ENCODE measurements around the gene MRPS33.

DNA sequence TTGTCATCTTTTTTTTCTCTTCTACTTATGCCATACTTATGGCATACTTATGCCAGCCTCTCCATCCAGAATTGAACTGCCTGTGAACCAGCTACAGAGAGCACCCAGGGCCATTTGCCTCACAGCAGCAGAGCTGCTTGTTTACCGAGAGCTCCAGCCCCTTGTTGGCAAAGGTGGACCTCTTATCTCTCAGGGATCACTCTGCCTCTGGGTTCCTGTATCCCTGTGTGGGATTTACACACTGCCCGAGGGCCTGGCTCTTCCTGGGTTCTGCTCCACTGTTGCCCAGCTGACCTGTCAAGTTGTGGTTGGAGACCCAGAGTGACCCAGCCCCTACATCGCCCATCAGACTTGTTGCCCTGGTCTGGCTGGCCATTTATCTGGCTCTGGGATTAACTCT lies 22.3 kb downstream of the MRPS33 start:
- TF ChIP-seq EZH2 (IDR thresholded peaks at IDR 0.05) (no peak), POLR2AphosphoS5 (IDR thresholded peaks at IDR 0.05; ENCODE audit: borderline replicate concordance, low read depth, low read length) (no peak)
